NCI-H82 (cell line): Measurements from ENCODE around the gene CACNA1H.
"Not testable (repeated sequence)": the region's sequence is repeated elsewhere in the genome, so short reads cannot be mapped to it uniquely, and the experiment has no call there.

Source experiments
- DNase-seq: peaks from one replicate; lab custom pipeline; 2025; lab: John Stamatoyannopoulos, UW

Gene CACNA1H

GRCh38 chr16:1226692-1227091 lies 73.8 kb downstream of the CACNA1H start:
- DNase-seq = not testable (repeated sequence)

- not testable (repeated sequence) for DNase-seq
Observed at GRCh38 chr16:1228227-1228626, 75.3 kb downstream of the CACNA1H start.

GRCh38 chr16:1229476-1229875 lies 76.6 kb downstream of the CACNA1H start:
- not testable (repeated sequence) for DNase-seq

GRCh38 chr16:1230084-1230470 lies 77.2 kb downstream of the CACNA1H start, which contains the start of gene TPSB2:
TSS of gene TPSB2 (minus strand) at chr16:1230184. CDS start at chr16:1229951, 233 bp downstream.
- DNase-seq = not testable (repeated sequence)

GRCh38 chr16:1230471-1231212 lies 77.7 kb downstream of the CACNA1H start:
- not testable (repeated sequence) for DNase-seq

GRCh38 chr16:1231301-1231700 lies 78.4 kb downstream of the CACNA1H start:
- not testable (repeated sequence) for DNase-seq

GRCh38 chr16:1232049-1232748 lies 79.3 kb downstream of the CACNA1H start:
- not testable (repeated sequence) for DNase-seq

- DNase-seq = not testable (repeated sequence)
Observed at GRCh38 chr16:1236659-1237058, 83.8 kb downstream of the CACNA1H start.

GRCh38 chr16:1237990-1238389 lies 85.1 kb downstream of the CACNA1H start:
- no peak for DNase-seq

GRCh38 chr16:1238909-1239308 lies 86.0 kb downstream of the CACNA1H start:
- DNase-seq = not testable (repeated sequence)

- not testable (repeated sequence) for DNase-seq
Observed at GRCh38 chr16:1239575-1239974, 86.7 kb downstream of the CACNA1H start.

- not testable (repeated sequence) for DNase-seq
Observed at GRCh38 chr16:1240436-1240835, 87.5 kb downstream of the CACNA1H start, which contains the start of gene TPSAB1. TSS of gene TPSAB1 (plus strand) at chr16:1240705. CDS start at chr16:1240939, 234 bp downstream.

GRCh38 chr16:1241081-1241480 lies 88.2 kb downstream of the CACNA1H start:
- not testable (repeated sequence) for DNase-seq

- not testable (repeated sequence) for DNase-seq
Observed at GRCh38 chr16:1243363-1243762, 90.5 kb downstream of the CACNA1H start.

GRCh38 chr16:1243907-1244850 lies 91.3 kb downstream of the CACNA1H start:
- not testable (repeated sequence) for DNase-seq

- no peak for DNase-seq
Observed at GRCh38 chr16:1244881-1245280, 92.0 kb downstream of the CACNA1H start.

GRCh38 chr16:1245452-1246020 lies 92.6 kb downstream of the CACNA1H start:
- DNase-seq = no peak

- DNase-seq = not testable (repeated sequence)
Observed at GRCh38 chr16:1247903-1248537, 95.1 kb downstream of the CACNA1H start.

GRCh38 chr16:1249031-1249755 lies 96.3 kb downstream of the CACNA1H start:
- not testable (repeated sequence) for DNase-seq

GRCh38 chr16:1253701-1254364 lies 100.9 kb downstream of the CACNA1H start:
- DNase-seq = not testable (repeated sequence)
